B cell (primary cell): ENCODE data around the gene TMEM44. TPM values are rescaled to one million over a fixed set of nuclear protein-coding genes. Genes with fewer than 3 reads are reported as not detected.

ENCODE experiments used
- ATAC-seq: fragments of 200-7000 bp; cut with Tn5 transposase; one replicate; pipeline ENCODE4 v1.10.0; 2021; ENCODE audit warnings: low read depth, mild to moderate bottlenecking, moderate number of reproducible peaks, moderate library complexity
- CTCF ChIA-PET: fragments of 350-600 bp; sonication (Branson Sonifier 250); formaldehyde crosslinking; loops from one replicate; lab custom pipeline; 2021; ENCODE audit warnings: antibody characterized with exemption, inconsistent platforms; lab: Charles Lee
- POLR2A ChIA-PET: fragments of 350-600 bp; sonication (Branson Sonifier 250); formaldehyde crosslinking; loops from one replicate; lab custom pipeline; 2021; ENCODE audit warnings: antibody characterized with exemption; lab: Charles Lee
- DNase-seq: peaks from one replicate; pipeline ENCODE4 v3.0.0; 2013
- H2AFZ ChIP-seq: 2 replicates; pipeline ENCODE4 v1.6.1; 2012; ENCODE audit warnings: mild to moderate bottlenecking, low read depth, low read length; ENCODE audit not compliant: insufficient read depth, poor library complexity, severe bottlenecking
- H3K27ac ChIP-seq, 2 donors: 1 replicate in 1 of 2; 2 replicates in 1 of 2; pipeline ENCODE4 v1.5.1; 2012 to 2013; ENCODE audit warnings: low read length in 2 of 2, mild to moderate bottlenecking in 2 of 2, moderate library complexity in 1 of 2
- H3K27me3 ChIP-seq, 4 experiments: fragments of 200-600 bp in 1 of 4; sonication (generic) in 1 of 4; replicated peaks in 1 of 4; 1 replicate in 2 of 4; 2 replicates in 2 of 4; pipeline versions ENCODE4 v1.6.1 to v1.7.0; 2013 to 2016; ENCODE audit warnings: low read length in 3 of 4, mild to moderate bottlenecking in 2 of 4, mixed read lengths in 1 of 4, moderate library complexity in 1 of 4; ENCODE audit not compliant: insufficient read depth in 4 of 4, control insufficient read depth in 3 of 4; ENCODE audit errors: control extremely low read depth in 1 of 4
- H3K36me3 ChIP-seq, 2 experiments: replicated peaks in 1 of 2; 1 replicate in 1 of 2; 2 replicates in 1 of 2; pipeline versions ENCODE4 v1.6.1 to v1.7.1; 2013; ENCODE audit warnings: low read length in 1 of 2; ENCODE audit not compliant: insufficient read depth in 2 of 2, control insufficient read depth in 1 of 2; ENCODE audit errors: control extremely low read depth in 1 of 2, extremely low read depth in 1 of 2
- H3K4me1 ChIP-seq, 2 donors: fragments of 200-600 bp in 1 of 2; sonication (generic) in 1 of 2; 1 replicate in 1 of 2; 2 replicates in 1 of 2; pipeline versions ENCODE4 v1.5.1 to v1.6.1; 2013 to 2017; ENCODE audit warnings: low read length in 2 of 2; ENCODE audit not compliant: control insufficient read depth in 2 of 2, insufficient read depth in 2 of 2
- H3K4me2 ChIP-seq: replicated peaks from 2 replicates; pipeline ENCODE3; 2012; ENCODE audit warnings: mild to moderate bottlenecking, low read depth, low read length; ENCODE audit not compliant: poor library complexity, severe bottlenecking
- H3K4me3 ChIP-seq, 5 experiments: fragments of 200-600 bp in 1 of 5; sonication (generic) in 1 of 5; 1 replicate in 3 of 5; 2 replicates in 2 of 5; pipeline versions ENCODE4 v1.5.1 to v1.7.0; 2011 to 2016; ENCODE audit warnings: low read length in 4 of 5, mild to moderate bottlenecking in 4 of 5, low read depth in 2 of 5, control low read depth in 1 of 5, moderate library complexity in 1 of 5; ENCODE audit not compliant: insufficient read depth in 1 of 5; ENCODE audit errors: control extremely low read depth in 1 of 5, extremely low read depth in 1 of 5
- H3K79me2 ChIP-seq: fragments of 200-600 bp; sonication (generic); one replicate; pipeline ENCODE4 v1.6.0; 2016; ENCODE audit warnings: low read length; ENCODE audit not compliant: control insufficient read depth, insufficient read depth
- H3K9ac ChIP-seq: fragments of 200-600 bp; sonication (generic); 2 replicates; pipeline ENCODE4 v1.6.1; 2017; ENCODE audit warnings: mild to moderate bottlenecking, low read length, moderate library complexity
- H3K9me3 ChIP-seq, 3 donors: one replicate each; pipeline versions ENCODE4 v1.6.1 to v1.7.1; 2013; ENCODE audit warnings: low read length in 2 of 3; ENCODE audit not compliant: control insufficient read depth in 2 of 3, insufficient read depth in 1 of 3; ENCODE audit errors: control extremely low read depth in 1 of 3
- H4K20me1 ChIP-seq: 2 replicates; pipeline ENCODE4 v1.6.0; 2012; ENCODE audit warnings: mild to moderate bottlenecking, low read length; ENCODE audit not compliant: insufficient read depth, control insufficient read depth, poor library complexity, severe bottlenecking
- H3K27ac Mint-ChIP-seq: one replicate; pipeline ENCODE4 v1.8.0; 2021; ENCODE audit warnings: mixed read lengths
- H3K27me3 Mint-ChIP-seq: one replicate; pipeline ENCODE4 v1.8.0; 2021; ENCODE audit warnings: mixed read lengths
- H3K4me1 Mint-ChIP-seq: one replicate; pipeline ENCODE4 v1.8.0; 2021; ENCODE audit warnings: mixed read lengths
- H3K4me3 Mint-ChIP-seq: one replicate; pipeline ENCODE4 v1.8.0; 2021; ENCODE audit warnings: mixed read lengths
- H3K9me3 Mint-ChIP-seq: one replicate; pipeline ENCODE4 v1.8.0; 2022; ENCODE audit warnings: mixed read lengths; ENCODE audit not compliant: insufficient read depth
- EZH2 ChIP-seq: IDR thresholded peaks from 2 replicates; pipeline ENCODE4 v1.6.1; 2012; ENCODE audit warnings: borderline replicate concordance, low read depth, mild to moderate bottlenecking, moderate library complexity, low read length; ENCODE audit not compliant: insufficient read depth, poor library complexity, severe bottlenecking
- WGBS: methylation state at CpG from one replicate; pipeline ENCODE4 v1.1.5; 2013; ENCODE audit warnings: missing lambda C conversion rate; ENCODE audit not compliant: insufficient coverage; 5-methylcytosine and 5-hydroxymethylcytosine counted together
- intact Hi-C: fragments of 100-400 bp; cut with micrococcal nuclease; formaldehyde crosslinking; loops from one replicate; pipeline ENCODE4 v1.10.0; 2022
- polyA plus RNA-seq: library from polyadenylated mRNA; depleted of rRNA; stranded (reverse); fragments of >200 nt; gene quantifications from 2 replicates; pipeline ENCODE4 v1.2.3, GENCODE V29; 2012
- total RNA-seq, 2 donors: library from RNA; stranded (reverse); fragments of 120-200 nt in 1 of 2; gene quantifications; 1 replicate in 1 of 2; 2 replicates in 1 of 2; pipeline versions ENCODE4 v1.2.3 to v1.2.4, GENCODE V29; 2013 to 2022
- TF ChIP-seq, protein P1 (sequence below): fragments of 200-600 bp; IDR thresholded peaks from one replicate; pipeline ENCODE4 v1.8.0; 2022; ENCODE audit warnings: antibody characterized with exemption, mild to moderate bottlenecking

The TMEM44 gene
- total and polyA plus RNA-seq, 2 donors (not counting 1 experiment from before 2014, with no cell fraction given): 4.1 to 7.5 TPM

DNA sequence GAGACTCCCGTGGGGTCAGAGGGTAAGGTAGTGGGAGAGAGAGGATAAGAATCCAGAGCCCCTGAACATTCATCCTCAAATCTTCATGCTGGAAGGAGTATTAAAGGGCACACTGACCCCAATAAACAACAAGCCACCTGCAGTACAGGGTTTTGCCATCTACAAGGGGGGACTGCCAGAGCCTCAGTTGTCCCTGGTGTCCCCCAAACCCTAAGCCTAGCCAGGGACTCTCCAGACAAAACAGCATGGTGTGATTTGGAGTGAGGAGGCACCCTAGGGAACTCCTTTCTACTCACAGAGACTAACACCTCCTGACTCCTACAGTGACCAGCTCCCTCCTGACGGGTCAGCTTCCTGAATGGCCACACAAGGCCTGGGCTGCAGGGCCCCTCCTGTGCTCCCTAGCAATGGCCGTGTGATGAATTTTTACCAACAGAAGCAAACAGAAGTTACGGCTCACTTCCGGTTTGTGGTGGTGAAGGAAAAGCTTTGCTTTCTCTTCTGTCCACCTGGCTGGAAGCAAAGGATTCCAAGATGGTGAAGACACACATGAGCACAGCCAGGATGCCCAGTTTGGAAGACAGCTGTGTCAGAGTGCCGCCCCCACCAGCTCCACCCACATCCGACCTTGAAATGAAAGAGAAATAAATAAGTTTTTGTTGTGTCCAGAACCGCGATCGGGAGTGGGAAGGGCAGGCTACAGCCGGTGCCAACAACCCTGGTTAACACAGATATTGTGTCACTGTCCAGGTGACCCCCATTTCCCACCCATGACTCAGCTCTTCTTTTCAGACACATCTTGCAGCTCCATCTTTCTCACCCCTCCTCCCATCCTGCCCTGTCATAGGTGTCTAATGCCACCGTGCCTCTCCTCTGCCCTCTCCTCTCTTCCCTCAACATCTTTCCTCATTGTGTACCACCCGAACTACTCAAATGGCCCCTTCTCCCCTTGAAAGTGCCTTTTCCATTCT lies 76.8 kb downstream of the TMEM44 start:
- Mint-ChIP-seq H3K27ac (no peak overlapping the region), H3K9me3 (no peaks in the 10 kb centered on the region), H3K4me1 (peaks cover 2% of the 10 kb centered on the region), H3K27me3 (peaks cover 7% of the 10 kb centered on the region), H3K4me3 (peak overlapping the region; percentile 67)
- Histone ChIP-seq H3K4me1 (peaks cover 0 to 3% of the 10 kb centered on the region in 2 donors), H3K79me2 (no peaks in the 10 kb centered on the region), H3K36me3 (no peaks in the 10 kb centered on the region), H3K27ac (no peak overlapping the region), H3K9ac (peak overlapping the region; percentile 48), H3K27me3 (no peaks in the 10 kb centered on the region), H2AFZ (peak overlapping the region; percentile 74), H4K20me1 (no peaks in the 10 kb centered on the region), H3K4me2 (peak overlapping the region; percentile 45), H3K4me3 (peak overlapping the region in 4 of 5 experiments; percentile 14 to 49 (median 42)), H3K9me3 (no peaks in the 10 kb centered on the region)
- 57% methylated on average over 9 of the region's 13 CpGs for WGBS
- no peak for ATAC-seq
- TF ChIP-seq, protein P1, sequence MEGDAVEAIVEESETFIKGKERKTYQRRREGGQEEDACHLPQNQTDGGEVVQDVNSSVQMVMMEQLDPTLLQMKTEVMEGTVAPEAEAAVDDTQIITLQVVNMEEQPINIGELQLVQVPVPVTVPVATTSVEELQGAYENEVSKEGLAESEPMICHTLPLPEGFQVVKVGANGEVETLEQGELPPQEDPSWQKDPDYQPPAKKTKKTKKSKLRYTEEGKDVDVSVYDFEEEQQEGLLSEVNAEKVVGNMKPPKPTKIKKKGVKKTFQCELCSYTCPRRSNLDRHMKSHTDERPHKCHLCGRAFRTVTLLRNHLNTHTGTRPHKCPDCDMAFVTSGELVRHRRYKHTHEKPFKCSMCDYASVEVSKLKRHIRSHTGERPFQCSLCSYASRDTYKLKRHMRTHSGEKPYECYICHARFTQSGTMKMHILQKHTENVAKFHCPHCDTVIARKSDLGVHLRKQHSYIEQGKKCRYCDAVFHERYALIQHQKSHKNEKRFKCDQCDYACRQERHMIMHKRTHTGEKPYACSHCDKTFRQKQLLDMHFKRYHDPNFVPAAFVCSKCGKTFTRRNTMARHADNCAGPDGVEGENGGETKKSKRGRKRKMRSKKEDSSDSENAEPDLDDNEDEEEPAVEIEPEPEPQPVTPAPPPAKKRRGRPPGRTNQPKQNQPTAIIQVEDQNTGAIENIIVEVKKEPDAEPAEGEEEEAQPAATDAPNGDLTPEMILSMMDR: no peak
- no peak for TF ChIP-seq EZH2
- ChIA-PET CTCF (no interaction called here), POLR2A (interaction anchor here (0.5 kb wide), 1 partner anchor 84 kb away, joined by 5 read pairs; no protein-coding TSS in a partner anchor)
- intact Hi-C loops: no loop called here
- DNase-seq: no peak
